Kidney capillary endothelial cell (primary cell): Measurements from ENCODE around the gene GABRB2.
"Not testable (repeated sequence)": the region's sequence is repeated elsewhere in the genome, so short reads cannot be mapped to it uniquely, and the experiment has no call there.

Experiments
- DNase-seq: peaks from one replicate; pipeline ENCODE4 v3.0.0-alpha.2; 2018; ENCODE audit warnings: low spot score

The GABRB2 gene

DNA sequence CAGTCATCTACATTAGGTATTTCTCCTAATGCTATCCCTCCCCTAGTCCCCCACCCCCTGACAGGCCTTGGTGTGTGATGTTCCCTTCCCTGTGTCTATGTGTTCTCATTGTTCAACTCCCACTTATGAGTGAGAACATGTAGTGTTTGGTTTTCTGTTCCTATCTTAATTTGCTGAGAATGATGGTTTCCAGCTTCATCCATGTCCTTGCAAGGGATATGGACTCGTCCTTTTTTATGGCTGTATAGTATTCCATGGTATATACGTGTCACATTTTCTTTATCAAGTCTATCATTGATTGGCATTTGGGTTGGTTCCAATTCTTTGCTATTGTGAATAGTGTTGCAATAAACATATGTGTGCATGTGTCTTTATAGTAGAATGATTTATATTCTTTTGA, 249.1 kb downstream of the GABRB2 start:
- not testable (repeated sequence) for DNase-seq

DNA sequence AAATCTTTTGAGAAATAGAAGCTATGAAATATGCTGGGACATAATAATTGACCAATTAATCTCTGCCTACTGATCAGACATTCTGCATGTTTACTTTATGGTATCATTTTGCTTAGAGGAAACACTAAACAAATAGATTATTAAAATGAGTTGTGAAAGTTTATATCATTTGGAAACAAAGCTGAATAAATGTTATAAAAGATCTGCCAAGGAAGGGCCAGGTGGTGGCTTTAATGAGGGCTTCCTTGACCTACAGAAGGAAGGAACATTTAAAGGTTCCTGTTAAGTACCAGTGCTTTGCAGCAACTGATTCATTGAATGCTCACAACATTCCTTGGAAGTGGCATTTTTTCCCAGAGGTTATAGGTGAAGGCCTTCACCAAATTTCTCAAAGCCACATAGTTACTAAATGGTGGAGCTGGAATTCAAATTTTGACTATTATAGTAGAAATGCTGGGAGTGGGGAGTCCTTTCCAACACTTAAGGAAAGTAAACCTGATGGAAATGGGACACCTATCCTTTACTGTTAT, 250.7 kb downstream of the GABRB2 start:
- DNase-seq, result no peak

DNA sequence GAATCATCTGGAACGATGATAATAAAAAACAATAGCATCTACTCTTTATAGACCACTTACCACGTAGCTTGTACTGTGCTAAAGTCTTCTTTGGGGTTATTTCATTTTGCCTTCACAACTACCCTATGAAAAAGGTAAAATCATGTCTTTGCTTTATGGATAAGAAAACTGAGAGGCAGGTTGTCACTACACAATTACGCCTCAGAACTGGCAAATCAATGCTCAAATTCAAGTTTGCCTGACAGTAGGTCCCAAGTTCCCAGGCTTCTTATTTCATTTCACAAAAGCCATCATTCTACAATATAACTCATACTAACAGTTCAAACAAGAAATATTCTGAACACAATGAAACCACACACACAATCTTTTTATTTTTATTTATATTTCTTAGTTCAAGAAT, 258.5 kb downstream of the GABRB2 start:
- DNase-seq, result no peak

DNA sequence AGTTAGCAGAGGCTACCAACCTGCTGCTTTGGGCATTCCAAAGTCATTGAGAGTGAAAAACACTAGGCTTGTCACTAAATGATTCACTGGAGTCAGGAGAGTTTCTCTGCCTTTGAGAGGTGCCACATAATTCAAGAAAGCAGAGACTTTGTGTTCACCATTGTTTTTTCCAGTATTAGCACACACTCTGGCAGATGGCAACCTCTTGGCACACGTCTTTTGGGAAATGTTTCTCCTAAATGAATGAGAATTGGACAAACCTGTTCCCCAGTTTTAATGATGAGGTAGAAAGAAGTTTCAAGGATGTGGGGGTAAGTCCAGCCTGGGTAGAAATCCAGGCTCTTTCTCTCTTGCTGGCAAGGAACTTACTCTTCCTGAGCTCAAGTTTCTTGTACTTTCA, 259.1 kb downstream of the GABRB2 start:
- DNase-seq, result no peak

DNA sequence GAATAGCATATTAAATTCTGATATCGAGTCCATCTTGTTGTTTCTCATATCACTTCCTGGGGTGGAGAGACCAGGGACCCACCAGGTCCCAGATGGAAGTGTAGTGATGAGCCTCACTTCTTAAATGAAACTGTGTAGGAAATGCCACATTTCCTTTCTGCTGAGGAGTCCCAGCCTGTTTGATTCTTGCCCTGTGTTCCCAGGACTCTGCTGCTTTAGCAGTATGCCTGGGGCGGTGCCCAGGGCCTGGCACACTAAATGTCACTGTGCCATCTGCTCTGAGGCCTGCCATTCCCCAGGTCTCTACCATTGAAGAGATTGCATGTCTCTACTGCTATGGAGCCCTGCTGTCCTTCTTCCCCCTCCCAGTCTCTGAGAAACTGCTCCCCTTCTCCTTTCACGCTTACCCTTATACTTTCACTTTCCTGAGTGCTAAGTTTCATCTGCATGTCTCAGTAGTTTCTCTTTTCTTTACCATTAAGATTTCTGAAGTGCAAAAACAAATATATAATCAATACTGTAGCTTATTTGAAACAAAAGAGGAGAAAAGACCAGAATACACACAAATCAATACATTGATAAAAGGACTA, 260.4 kb downstream of the GABRB2 start:
- DNase-seq, result no peak

DNA sequence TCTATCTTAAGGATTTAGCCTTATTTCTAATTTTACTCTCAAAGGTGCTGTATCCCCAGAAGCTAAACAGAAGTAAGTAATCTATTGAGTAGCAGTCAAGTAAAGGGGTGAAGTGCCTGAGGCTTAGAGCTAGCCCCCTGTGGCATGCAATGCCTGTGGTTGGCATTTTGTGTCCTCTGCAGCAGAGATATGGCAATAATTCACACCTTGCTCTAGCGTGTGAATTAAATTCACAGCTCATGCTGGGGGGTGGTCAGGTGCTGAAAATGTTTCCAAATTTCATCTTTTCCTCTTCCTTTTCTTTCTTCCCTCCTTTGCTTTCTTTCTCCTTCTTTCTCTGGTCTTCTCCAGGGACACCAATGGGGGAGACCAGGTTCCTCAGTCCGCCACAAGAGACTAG, 262.1 kb downstream of the GABRB2 start:
- no peak for DNase-seq

DNA sequence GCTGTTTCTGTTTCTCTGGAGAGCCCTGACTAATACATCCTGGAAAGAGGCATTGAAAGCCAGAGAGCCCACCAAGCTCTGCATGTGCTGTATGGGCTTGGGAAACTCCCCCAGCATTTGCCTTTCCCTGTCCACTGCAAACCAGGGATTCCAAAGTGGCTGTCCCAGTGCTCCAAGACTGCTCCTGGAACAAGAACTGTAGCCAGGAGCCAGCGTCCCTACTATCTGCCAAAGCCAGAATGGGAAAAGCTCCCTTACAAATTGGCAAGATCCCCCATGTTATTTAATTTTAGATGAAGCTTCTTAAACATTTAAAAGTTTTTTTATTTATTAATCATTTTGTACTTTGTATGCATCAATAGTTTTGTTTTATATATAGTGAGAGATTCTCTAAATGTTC, 263.2 kb downstream of the GABRB2 start:
- no peak for DNase-seq

DNA sequence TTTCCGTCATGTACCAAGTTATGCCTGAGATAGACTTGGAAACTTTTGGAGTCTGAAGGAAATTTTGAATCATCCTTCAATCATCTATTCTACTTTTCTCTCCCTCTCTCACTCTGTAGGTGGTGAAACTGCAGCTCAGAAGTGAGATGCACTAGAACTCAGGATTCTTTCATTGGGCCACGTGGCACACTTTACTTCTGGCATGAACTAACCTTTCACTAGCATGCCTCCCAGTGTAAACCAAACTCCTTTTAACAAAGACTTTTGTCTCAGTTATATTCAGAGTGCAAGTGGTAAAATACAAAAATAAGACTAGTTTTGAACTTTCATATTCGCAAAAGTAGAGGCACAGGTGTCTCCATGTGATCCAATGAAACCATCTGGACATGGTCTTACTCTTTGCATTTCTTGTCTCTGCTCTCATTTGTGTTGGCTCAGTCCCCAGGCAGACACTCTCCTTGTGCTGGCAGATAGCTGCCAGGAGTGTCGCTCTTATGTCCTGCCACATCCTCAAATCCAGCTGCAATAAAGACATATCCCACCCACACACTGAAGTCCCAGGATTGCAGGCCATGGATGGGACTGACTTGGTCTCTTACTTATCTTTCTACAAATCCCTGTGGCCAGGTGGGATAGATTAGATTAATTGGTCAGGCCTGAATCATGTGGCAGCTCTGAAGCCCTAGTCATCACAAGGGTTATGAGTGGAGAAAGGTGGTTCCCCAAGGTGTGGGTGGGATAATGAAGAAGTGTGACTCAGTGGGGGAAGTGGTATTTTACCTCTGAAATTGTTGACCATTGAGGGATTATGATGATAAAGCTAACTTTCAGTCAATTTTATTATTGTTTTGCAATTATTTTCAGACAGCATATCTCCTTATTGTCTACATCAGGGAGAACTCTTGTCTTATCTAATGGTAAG, 267.5 kb downstream of the GABRB2 start:
- no peak for DNase-seq

DNA sequence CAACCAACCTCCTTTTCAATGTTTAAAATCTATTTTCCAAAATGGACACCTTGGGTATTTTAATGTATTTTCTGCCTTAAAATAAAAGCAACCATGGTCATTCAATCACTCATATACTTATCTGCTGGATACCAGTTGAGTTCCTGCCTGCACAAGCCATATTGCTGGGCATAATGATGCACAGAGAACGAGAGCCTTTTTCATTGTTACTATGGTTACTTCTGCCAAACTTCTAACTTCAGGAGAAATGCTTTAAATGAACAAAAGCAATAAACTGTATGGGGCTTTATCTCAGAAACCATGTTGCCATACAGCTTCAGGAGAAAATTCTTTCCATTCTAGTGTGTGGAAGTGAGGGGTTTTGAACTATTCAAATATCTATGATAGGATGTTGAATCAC, 269.5 kb downstream of the GABRB2 start:
- no peak for DNase-seq

DNA sequence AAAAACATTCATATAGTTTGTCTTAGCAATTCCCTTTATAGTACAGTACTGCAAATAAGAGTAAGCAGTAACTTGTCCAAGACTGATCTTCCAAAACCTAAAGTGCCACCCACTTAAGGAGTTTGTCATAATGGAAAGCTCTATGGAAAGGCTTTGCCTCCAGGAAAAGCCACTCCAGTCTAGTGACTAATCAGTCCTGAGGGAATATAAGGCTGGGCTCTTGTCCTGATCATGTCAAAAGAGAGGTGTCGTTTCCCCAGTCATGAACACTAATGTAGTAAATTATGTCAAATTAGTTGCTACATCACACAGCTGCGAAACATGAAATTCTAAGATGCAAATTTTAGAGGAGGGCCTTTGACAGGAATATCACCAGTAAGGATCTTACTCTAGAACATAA, 271.6 kb downstream of the GABRB2 start:
- DNase-seq, result no peak

DNA sequence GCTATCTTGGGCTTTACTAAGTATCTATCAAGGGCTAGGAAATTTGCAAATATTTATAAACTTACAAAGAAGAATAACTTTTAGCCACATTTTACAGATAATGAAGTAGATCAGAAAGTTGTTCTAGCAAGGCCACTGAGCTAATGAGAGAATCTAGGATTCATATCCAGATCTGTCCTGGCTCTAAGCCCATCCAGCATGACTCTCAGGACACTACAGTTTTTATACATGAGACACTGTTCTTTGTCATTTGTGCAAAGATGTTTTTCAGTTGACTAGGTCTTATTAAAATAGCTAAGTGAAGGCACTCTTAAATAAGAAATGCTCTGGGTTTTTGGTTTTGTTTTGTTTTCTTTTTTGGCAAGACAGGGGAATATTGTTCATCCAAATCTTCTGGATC, 273.1 kb downstream of the GABRB2 start:
- no peak for DNase-seq

DNA sequence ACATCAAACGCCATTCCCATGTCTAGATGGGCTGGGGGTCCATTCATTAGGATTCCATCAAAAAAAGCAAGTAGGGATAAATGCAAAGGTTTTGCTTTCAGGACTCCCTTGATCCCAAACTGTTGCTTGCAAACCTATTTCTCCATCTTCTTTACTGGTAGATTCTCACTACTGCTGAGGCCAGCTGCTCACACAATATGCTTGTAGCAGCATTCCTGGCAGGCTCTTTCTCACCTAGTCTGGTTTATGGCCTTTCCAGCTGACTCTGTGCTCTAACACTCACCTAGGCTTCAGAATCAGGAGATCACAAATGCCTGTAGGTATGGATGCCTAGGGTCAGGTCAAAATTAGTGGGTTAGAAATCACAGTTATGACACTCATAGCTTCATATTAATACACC, 274.7 kb downstream of the GABRB2 start:
- no peak for DNase-seq

DNA sequence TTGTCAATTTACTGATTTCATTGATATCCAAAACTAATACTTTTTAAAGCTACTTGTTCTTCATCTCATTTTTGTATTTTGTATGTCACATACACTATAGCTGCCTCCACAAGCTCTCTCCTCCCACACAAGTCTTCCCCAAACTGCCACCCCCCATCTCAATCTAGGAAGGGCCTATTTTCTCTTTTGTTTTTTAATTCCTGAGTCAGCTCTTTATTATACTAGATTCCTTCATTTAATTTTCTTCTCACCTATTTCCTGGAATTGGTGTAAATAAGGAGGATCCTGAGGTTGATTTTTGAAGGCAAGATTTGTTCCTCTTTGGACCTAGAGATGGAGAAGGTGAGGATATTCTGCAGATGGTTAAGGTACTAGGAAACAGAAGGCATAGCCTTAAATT, 277.4 kb downstream of the GABRB2 start:
- no peak for DNase-seq

DNA sequence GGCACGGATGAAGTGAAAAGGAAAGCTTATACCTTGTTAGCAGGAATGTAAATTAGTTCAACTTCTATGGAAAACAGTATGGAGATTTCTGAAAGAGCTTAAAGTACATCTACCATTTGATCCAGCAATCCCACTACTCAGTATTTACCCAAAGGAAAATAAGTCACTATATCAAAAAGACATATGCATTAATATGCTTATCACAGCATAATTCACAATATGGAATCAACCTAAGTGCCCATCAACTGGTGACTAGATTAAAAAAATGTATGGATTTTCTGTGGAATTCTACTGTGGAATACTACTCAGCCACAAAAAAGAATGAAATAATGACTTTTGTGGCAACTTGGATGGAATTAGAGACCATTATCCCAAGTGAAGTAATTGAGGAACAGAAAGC, 279.6 kb downstream of the GABRB2 start:
- no peak for DNase-seq

DNA sequence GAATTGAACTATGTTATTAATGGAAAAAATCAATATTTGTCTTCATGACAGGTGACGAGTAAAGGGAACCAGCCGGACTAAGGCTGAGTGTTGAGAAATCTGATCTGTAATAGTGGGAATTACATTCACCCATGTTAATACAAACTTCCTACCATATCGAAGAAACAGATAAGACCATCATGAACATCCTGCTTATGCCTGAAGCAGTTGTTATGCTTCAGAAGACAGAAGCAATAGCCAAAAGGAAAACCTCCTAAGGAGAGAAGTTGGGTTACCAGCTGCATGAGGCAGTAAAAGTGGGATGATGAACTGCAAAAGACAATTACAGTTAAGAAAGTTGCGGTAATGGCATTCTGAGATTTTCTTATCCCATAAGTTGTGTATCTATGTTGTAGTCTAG, 281.5 kb downstream of the GABRB2 start:
- DNase-seq, result no peak

DNA sequence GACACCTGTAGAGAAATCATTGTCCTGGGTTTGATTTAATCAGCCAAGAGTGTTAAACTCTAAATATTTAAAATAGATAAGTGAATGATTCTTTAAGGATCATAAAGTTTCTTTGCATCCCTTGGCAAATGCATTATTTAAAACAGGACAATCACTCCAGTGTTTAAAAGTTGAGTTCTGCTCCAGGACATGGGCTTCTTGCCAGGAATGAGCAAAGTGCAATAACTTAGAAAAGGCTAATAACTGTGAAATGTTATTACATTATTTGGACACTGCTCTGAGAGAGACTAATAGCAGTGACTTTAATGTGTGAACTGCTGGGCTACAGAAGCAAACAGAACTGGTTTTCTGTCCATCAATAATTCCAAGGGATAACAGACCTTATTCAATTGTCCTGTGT, 283.3 kb downstream of the GABRB2 start:
- no peak for DNase-seq

DNA sequence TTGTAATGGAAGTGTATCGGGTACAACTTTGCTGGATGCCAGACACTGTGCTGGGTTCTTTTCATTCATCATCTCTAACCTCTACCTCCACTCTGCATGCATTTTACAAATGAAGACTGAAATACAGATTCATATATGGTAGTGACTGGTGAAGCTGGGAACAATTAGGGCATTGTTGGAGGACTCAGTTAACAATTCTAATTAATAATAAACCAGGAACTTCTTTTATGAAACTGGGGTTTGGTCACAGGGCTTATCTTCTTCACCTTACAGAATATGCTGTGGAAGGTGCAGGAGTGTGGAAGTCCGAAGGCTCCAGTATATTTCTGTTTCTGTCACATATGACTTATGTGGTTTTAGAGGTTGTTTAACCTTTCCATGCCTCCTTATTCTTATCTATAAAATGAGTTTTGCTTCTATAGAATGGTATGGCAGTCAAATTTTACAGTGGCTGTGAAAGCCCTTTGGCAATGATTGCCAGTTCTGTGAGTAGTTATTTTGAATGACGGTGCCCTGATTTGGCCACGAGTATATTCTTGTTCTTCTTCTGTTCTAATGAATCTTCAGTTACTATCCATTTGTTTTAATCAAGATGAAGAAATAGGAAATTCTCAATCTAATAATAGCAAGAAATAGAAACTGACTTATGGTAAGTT, 284.7 kb downstream of the GABRB2 start:
- no peak for DNase-seq

DNA sequence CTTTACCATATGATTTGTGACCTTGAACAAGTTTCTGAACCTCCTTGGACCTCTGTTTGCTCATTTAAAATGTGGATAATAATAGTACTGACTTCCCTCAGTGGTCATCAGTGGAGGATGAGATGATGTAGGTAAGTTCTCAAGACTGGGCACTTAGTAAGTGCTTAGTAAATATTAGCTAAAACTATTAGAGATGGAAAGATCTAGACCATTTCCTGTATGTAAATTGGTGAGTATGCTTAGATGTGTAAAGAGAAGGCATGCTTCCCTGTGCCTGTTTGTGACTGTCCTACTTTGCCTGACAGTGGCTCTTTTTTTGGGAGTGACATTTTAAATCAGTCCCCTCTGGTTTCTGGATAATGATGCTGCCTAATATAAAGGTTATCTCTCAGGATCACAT, 288.1 kb downstream of the GABRB2 start:
- DNase-seq, result no peak

DNA sequence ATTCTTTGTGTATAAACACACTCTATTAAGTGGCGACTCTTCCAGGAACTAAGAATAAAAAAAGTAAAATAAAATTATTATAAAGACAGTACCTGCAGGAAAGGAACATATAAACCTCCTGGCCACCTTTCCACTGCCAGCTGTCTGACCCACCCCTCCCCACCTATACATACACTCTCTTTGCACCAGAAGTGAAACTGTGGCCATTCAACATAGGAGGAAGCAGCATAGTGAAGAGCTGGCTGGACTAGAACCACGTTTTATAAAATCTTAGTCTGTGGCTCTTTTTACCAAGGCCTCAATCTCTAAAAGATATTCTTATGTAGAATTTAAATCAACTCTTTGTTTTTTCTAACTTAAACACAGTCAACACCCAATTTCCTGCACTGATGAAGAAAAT, 289.6 kb downstream of the GABRB2 start:
- DNase-seq, result no peak

DNA sequence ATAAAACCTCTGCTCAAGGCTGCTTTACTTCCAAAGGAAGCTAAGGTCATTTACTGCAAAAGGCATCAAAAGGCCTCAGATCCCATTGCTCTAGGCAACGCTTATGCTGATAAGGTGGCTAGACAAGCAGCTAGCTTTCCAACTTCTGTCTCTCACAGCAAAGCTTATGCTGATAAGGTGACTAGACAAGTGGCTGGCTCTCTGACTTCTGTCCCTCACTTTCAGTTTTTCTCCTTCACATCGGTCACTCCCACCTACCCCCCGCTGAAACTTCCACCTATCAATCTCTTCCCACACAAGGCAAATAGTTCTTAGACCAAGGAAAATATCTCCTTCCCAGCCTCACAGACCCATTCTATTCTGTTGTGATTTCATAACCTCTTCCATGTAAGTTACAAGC, 293.6 kb downstream of the GABRB2 start:
- DNase-seq, result not testable (repeated sequence)

DNA sequence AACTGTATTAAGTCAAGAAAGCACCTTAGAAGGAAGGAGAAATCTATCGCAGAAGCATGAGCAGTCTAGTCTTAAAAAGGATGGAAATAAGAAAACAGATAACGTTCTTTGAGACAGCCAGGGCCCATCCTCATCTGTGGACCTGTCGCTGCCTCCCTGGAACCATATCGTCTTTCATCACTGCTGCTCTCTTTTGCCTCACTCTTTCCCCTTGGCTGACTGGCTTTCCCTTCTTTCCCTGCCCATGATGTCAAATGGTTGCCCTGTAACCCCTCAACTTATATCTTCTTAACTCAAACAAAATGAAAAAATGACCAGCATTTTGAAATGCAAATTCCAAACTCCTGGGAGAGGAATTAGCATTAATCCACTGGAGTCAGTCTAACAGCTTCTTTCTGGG, 299.8 kb downstream of the GABRB2 start:
- DNase-seq, result no peak

DNA sequence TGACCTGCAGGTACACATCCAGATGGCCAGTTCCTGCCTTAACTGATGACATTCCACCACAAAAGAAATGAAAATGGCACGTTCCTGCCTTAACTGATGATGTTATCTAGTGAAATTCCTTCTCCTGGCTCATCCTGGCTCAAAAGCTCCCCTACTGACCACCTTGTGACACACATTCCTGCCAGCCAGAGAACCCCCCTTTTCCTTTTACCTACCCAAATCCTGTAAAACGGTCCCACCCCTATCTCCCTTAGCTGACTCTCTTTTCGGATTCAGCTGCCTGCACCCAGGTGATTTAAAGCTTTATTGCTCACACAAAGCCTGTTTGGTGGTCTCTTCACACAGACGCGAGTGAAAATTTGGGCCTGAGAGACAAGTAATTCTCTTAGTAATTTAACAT, 300.7 kb downstream of the GABRB2 start:
- DNase-seq, result not testable (repeated sequence)
